SH-SY5Y (cell line): Measurements from ENCODE around the gene CPLANE1.

Source experiments
- GATA2 ChIP-seq: IDR thresholded peaks from 2 replicates; pipeline ENCODE4 v1.6.1; 2011; ENCODE audit warnings: mild to moderate bottlenecking, low read depth, low read length
- GATA3 ChIP-seq: IDR thresholded peaks from 2 replicates; pipeline ENCODE4 v1.6.1; 2011; ENCODE audit warnings: low read depth, mild to moderate bottlenecking, low read length, moderate library complexity

GRCh38 chr5:37254581-37254980 is 5.4 kb upstream of the CPLANE1 start:
- TF ChIP-seq GATA2 (no peak), GATA3 (no peak)
